ENCODE measurements around the gene AXL.

AXL gene

GRCh38 chr19:41223431-41224234 lies 4.6 kb downstream of the AXL start:
- H3K36me3 ChIP-seq (ENCODE audit: insufficient read depth, low read length) = no peaks in the 10 kb centered on the region
- H3K9ac ChIP-seq (ENCODE audit: low read length) = no peak overlapping the region
- no peaks in the 10 kb centered on the region for H3K9me2 ChIP-seq (ENCODE audit: low read depth, low read length)
- no peak overlapping the region for H3K4me3 ChIP-seq (ENCODE audit: low read depth, low read length, poor library complexity, severe bottlenecking)
- H3K9me3 ChIP-seq (ENCODE audit: low read length) = no peaks in the 10 kb centered on the region
- no peaks in the 10 kb centered on the region for H4K20me1 ChIP-seq (ENCODE audit: insufficient read depth, low read length)
- H3K79me2 ChIP-seq (ENCODE audit: insufficient read depth, low read length) = no peaks in the 10 kb centered on the region
- H2AFZ ChIP-seq (ENCODE audit: low read length) = no peak overlapping the region
- H3K4me1 ChIP-seq (ENCODE audit: insufficient read depth, low read length, severe bottlenecking) = no peaks in the 10 kb centered on the region
- no peak overlapping the region for H3K4me2 ChIP-seq (ENCODE audit: low read length)
- H3F3A ChIP-seq (ENCODE audit: insufficient read depth, low read length) = no peaks in the 10 kb centered on the region
- TF ChIP-seq EZH2 (IDR thresholded peaks at IDR 0.05; ENCODE audit: borderline replicate concordance, low read length) (no peak), CTCF (IDR thresholded peaks at IDR 0.05; ENCODE audit: low read length) (no peak)
- H3K27me3 ChIP-seq (ENCODE audit: insufficient read depth, low read length) = 0 out of 2 replicates have a peak, but pooled peaks cover 7% of the 10 kb centered on the region
- no peak overlapping the region for H3K27ac ChIP-seq (ENCODE audit: low read depth, low read length, poor library complexity, severe bottlenecking)

DNA sequence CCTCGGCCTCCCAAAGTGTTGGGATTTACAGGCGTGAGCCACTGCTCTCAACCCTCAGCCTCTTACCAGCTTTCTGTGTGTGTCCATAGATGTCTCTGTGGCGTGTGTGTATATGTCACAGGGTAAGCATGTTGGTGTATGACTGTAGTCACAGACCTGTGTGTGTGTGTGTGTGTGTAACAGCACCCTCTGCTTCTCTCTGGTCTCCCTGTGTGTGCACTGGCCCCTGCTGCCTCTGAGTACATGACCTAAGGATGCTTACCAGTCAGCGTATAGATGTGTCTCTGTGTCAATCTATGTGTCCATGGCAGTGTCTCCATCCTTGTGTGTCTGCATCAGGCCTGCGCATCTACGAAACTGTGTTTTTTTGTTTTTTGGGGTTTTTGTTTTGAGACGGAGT lies 5.6 kb downstream of the AXL start:
- Histone ChIP-seq H3F3A (ENCODE audit: insufficient read depth, low read length) (no peaks in the 10 kb centered on the region), H2AFZ (ENCODE audit: low read length) (no peak overlapping the region), H3K79me2 (ENCODE audit: insufficient read depth, low read length) (no peaks in the 10 kb centered on the region), H3K27me3 (ENCODE audit: insufficient read depth, low read length) (0 out of 2 replicates have a peak, but pooled peaks cover 7% of the 10 kb centered on the region), H3K27ac (ENCODE audit: low read depth, low read length, poor library complexity, severe bottlenecking) (no peak overlapping the region), H3K9me3 (ENCODE audit: low read length) (no peaks in the 10 kb centered on the region), H3K36me3 (ENCODE audit: insufficient read depth, low read length) (no peaks in the 10 kb centered on the region), H4K20me1 (ENCODE audit: insufficient read depth, low read length) (no peaks in the 10 kb centered on the region), H3K4me3 (ENCODE audit: low read depth, low read length, poor library complexity, severe bottlenecking) (no peak overlapping the region), H3K9ac (ENCODE audit: low read length) (no peak overlapping the region), H3K9me2 (ENCODE audit: low read depth, low read length) (no peaks in the 10 kb centered on the region), H3K4me2 (ENCODE audit: low read length) (no peak overlapping the region), H3K4me1 (ENCODE audit: insufficient read depth, low read length, severe bottlenecking) (no peaks in the 10 kb centered on the region)
- no peak for TF ChIP-seq EZH2 (IDR thresholded peaks at IDR 0.05; ENCODE audit: borderline replicate concordance, low read length)
- TF ChIP-seq CTCF (IDR thresholded peaks at IDR 0.05; ENCODE audit: low read length) = no peak

DNA sequence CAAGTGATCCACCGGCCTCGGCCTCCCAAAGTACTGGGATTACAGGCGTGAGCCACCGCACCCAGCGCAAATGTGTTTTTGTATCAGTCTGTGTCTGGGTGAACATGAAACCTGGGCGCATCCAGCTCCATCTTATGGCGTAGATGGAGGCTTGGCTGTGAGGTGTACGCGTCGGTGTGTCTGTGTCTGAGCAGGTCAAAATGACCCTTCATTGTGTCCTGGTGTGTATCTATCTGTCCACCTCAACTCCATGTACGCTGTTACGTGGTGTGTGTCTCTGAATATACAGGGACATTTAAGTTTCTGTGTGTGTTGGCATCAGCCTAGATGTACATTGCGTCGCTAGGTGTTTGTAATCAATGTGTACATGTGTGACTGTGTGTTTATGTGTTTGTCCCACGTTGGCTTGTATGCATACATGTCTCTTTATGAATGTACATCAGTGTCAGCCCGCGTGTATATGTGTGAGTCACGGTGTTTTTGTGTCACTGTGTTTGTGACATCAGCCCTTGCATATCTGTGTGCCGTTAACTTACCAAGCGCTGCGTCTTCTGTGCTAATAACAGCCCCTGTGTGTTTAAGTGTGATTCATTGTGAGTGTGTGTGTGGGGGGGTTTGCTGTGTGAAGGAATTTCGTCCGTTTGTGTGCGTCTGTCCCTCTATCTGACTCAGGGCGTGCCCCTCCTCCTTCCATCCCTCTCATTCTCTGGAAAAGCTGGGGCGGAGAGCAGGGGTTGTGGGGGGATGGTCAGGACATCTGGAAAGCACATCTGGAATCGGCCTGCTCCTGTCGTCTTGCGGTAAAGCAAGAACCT lies 6.4 kb downstream of the AXL start:
- H3K9me3 ChIP-seq (ENCODE audit: low read length) = no peaks in the 10 kb centered on the region
- H3K36me3 ChIP-seq (ENCODE audit: insufficient read depth, low read length) = no peaks in the 10 kb centered on the region
- no peaks in the 10 kb centered on the region for H4K20me1 ChIP-seq (ENCODE audit: insufficient read depth, low read length)
- 0 out of 2 replicates have a peak, but pooled peaks cover 7% of the 10 kb centered on the region for H3K27me3 ChIP-seq (ENCODE audit: insufficient read depth, low read length)
- no peak overlapping the region for H3K4me2 ChIP-seq (ENCODE audit: low read length)
- no peaks in the 10 kb centered on the region for H3K79me2 ChIP-seq (ENCODE audit: insufficient read depth, low read length)
- H3K9ac ChIP-seq (ENCODE audit: low read length) = no peak overlapping the region
- no peaks in the 10 kb centered on the region for H3K4me1 ChIP-seq (ENCODE audit: insufficient read depth, low read length, severe bottlenecking)
- H3K4me3 ChIP-seq (ENCODE audit: low read depth, low read length, poor library complexity, severe bottlenecking) = no peak overlapping the region
- H3K9me2 ChIP-seq (ENCODE audit: low read depth, low read length) = no peaks in the 10 kb centered on the region
- no peak overlapping the region for H2AFZ ChIP-seq (ENCODE audit: low read length)
- no peaks in the 10 kb centered on the region for H3F3A ChIP-seq (ENCODE audit: insufficient read depth, low read length)
- TF ChIP-seq EZH2 (IDR thresholded peaks at IDR 0.05; ENCODE audit: borderline replicate concordance, low read length) (no peak), CTCF (IDR thresholded peaks at IDR 0.05; ENCODE audit: low read length) (no peak)
- no peak overlapping the region for H3K27ac ChIP-seq (ENCODE audit: low read depth, low read length, poor library complexity, severe bottlenecking)

All from OCI-LY1 (cell line).